ENCODE data around the gene ITGB3.

DNA sequence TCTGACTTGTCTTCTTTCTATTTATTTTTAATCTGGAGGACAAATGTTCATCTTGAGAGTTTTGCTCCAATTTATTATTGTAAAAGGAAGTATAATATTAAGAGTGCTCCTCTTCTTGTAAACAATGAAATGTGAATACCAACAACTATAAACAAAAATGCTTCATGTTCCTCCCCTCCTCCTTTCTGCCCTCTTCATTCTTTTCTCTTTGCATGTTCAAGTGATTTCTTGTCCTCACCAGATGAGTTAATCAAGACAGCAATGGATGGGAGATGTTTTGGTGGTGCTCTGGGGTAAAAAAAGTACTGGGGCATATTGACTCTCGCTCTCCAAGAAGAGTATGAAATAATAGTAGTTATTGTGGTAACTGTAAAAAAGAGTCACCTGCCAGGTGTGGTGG lies 24.3 kb downstream of the ITGB3 start:
- TF ChIP-seq, protein P1, sequence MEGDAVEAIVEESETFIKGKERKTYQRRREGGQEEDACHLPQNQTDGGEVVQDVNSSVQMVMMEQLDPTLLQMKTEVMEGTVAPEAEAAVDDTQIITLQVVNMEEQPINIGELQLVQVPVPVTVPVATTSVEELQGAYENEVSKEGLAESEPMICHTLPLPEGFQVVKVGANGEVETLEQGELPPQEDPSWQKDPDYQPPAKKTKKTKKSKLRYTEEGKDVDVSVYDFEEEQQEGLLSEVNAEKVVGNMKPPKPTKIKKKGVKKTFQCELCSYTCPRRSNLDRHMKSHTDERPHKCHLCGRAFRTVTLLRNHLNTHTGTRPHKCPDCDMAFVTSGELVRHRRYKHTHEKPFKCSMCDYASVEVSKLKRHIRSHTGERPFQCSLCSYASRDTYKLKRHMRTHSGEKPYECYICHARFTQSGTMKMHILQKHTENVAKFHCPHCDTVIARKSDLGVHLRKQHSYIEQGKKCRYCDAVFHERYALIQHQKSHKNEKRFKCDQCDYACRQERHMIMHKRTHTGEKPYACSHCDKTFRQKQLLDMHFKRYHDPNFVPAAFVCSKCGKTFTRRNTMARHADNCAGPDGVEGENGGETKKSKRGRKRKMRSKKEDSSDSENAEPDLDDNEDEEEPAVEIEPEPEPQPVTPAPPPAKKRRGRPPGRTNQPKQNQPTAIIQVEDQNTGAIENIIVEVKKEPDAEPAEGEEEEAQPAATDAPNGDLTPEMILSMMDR (IDR thresholded peaks at IDR 0.05 in 8 of 11, conservative IDR thresholded peaks at IDR 0.05 in 3 of 11): no peak
- TF ChIP-seq POLR2A (IDR thresholded peaks at IDR 0.05) (no peak), POLR2AphosphoS5 (IDR thresholded peaks at IDR 0.05) (no peak)

Data from spleen (tissue), 7 donors.